Measurements from ENCODE around the gene TLL2. TPM values are rescaled to one million over a fixed set of nuclear protein-coding genes. Genes with fewer than 3 reads are reported as not detected.

The TLL2 gene
- total RNA-seq, 1 experiment from 2014 or later: 9.1 TPM

- CTCF ChIA-PET: interaction anchor here (0.5 to 3.3 kb wide), 15 partner anchors 13 to 221 kb away, joined by 3 to 25 read pairs (median 4); partner anchors contain the start of gene TLL2
- peak; percentile 69 for DNase-seq (ENCODE audit: low spot score)
- peaks cover 80% of the 10 kb centered on the region for H3K4me1 Mint-ChIP-seq
- no peaks in the 10 kb centered on the region for H3K27me3 Mint-ChIP-seq (ENCODE audit: low read depth)
- H3K27ac Mint-ChIP-seq: peak overlapping the region; percentile 100
- peaks cover 3% of the 10 kb centered on the region for H3K36me3 Mint-ChIP-seq
- peak; percentile 91 for ATAC-seq
- peak overlapping the region; percentile 57 for H3K4me3 Mint-ChIP-seq
- H3K9me3 Mint-ChIP-seq: no peaks in the 10 kb centered on the region
- POLR2A ChIA-PET: interaction anchor here (0.6 to 1.4 kb wide), 2 partner anchors 9 to 786 kb away, joined by 3 read pairs; no protein-coding TSS in a partner anchor
- TF ChIP-seq ERG (CRISPR knock-in tag; IDR thresholded peaks at IDR 0.05) (no peak), ZNF121 (CRISPR knock-in tag; IDR thresholded peaks at IDR 0.05) (peak; percentile 94), FOXK1 (CRISPR knock-in tag; IDR thresholded peaks at IDR 0.05) (no peak)
Observed at GRCh38 chr10:96450529-96451207, 63.1 kb downstream of the TLL2 start.

GRCh38 chr10:96448558-96448957 lies 65.2 kb downstream of the TLL2 start:
- H3K27ac Mint-ChIP-seq: peak overlapping the region; percentile 100
- H3K4me3 Mint-ChIP-seq: no peak overlapping the region
- peaks cover 68% of the 10 kb centered on the region for H3K4me1 Mint-ChIP-seq
- ChIA-PET CTCF (interaction anchor here (1.1 to 1.4 kb wide), 2 partner anchors 21 to 65 kb away, joined by 3 to 5 read pairs; partner anchors contain the start of gene TLL2), POLR2A (no interaction called here)
- no peaks in the 10 kb centered on the region for H3K27me3 Mint-ChIP-seq (ENCODE audit: low read depth)
- DNase-seq (ENCODE audit: low spot score): no peak
- no peak for TF ChIP-seq ZNF512 (CRISPR knock-in tag; IDR thresholded peaks at IDR 0.05; ENCODE audit: borderline replicate concordance)
- TF ChIP-seq SOX15 (CRISPR knock-in tag; IDR thresholded peaks at IDR 0.05): no peak
- TF ChIP-seq ERG (CRISPR knock-in tag; IDR thresholded peaks at IDR 0.05): no peak
- no peak for TF ChIP-seq ATF3 (CRISPR knock-in tag; conservative IDR thresholded peaks at IDR 0.05)
- no peak for TF ChIP-seq JAZF1 (CRISPR knock-in tag; IDR thresholded peaks at IDR 0.05)
- TF ChIP-seq GTF2I (CRISPR knock-in tag; conservative IDR thresholded peaks at IDR 0.05): no peak
- no peak for TF ChIP-seq STAT6 (CRISPR knock-in tag; conservative IDR thresholded peaks at IDR 0.05; ENCODE audit: low read depth)
- TF ChIP-seq CBFB (CRISPR knock-in tag; IDR thresholded peaks at IDR 0.05; ENCODE audit: low read depth): no peak
- no peak for TF ChIP-seq FOXP4 (CRISPR knock-in tag; IDR thresholded peaks at IDR 0.05)
- H3K36me3 Mint-ChIP-seq: peaks cover 13% of the 10 kb centered on the region
- ATAC-seq: no peak
- no peaks in the 10 kb centered on the region for H3K9me3 Mint-ChIP-seq

Data from WTC11 (cell line).